Measurements from ENCODE around the gene LMBRD1. TPM values are rescaled to one million over a fixed set of nuclear protein-coding genes. Genes with fewer than 3 reads are reported as not detected.
"Not testable (repeated sequence)": the region's sequence is repeated elsewhere in the genome, so short reads cannot be mapped to it uniquely, and the experiment has no call there.

Gene LMBRD1
- total RNA-seq, 1 experiment from 2014 or later, result 16.4 TPM

DNA sequence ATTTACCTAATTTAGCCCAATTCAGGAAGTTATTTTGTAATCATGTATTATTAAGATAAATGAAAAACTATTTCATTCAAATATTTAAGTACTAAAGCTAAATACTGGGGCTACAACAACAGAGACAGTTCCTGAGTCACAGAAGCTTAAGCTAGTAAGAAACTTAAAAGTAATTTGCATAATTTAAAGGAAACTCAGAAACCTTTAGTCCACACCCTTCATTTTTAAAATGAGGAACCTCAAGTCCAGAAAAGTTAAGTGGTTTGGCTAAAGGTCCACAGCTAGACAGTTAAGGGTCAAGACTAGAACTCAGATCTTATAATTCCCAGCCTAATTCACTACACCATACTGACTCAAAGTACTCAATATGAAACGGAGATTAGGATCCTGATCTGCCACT is 7.2 kb downstream of the LMBRD1 start:
- Histone ChIP-seq H3K36me3 (no peaks in the 10 kb centered on the region), H3K9me3 (replicated peaks) (no peaks in the 10 kb centered on the region), H3K4me1 (replicated peaks) (no peaks in the 10 kb centered on the region), H3K27ac (no peak overlapping the region), H3K27me3 (replicated peaks) (no peaks in the 10 kb centered on the region), H3K4me3 (no peak overlapping the region)
- DNase-seq (ENCODE audit: low read depth in 1 of 2, low spot score in 2 of 2), result no peak

DNA sequence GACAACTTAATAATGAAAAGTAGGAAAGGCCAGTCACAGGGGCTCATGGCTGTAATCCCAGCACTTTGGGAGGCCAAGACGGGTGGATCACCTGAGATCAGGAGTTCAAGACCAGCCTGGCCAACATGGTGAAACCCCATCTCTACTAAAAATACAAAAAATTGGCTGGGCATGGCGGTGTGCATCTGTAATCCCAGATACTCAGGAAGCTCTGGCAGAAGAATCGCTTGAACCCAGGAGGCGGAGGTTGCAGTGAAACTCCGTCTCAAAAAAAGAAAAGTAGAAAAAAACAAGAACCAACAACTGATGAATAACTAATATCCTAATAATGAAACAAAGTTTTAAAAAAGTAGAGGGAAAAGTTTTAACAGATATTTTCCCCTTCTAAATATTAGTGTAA is 9.4 kb downstream of the LMBRD1 start:
- not testable (repeated sequence) for H3K27me3 ChIP-seq (replicated peaks); H3K9me3 ChIP-seq (replicated peaks); H3K4me3 ChIP-seq; DNase-seq (ENCODE audit: low read depth in 1 of 2, low spot score in 2 of 2); H3K36me3 ChIP-seq; H3K4me1 ChIP-seq (replicated peaks); H3K27ac ChIP-seq

DNA sequence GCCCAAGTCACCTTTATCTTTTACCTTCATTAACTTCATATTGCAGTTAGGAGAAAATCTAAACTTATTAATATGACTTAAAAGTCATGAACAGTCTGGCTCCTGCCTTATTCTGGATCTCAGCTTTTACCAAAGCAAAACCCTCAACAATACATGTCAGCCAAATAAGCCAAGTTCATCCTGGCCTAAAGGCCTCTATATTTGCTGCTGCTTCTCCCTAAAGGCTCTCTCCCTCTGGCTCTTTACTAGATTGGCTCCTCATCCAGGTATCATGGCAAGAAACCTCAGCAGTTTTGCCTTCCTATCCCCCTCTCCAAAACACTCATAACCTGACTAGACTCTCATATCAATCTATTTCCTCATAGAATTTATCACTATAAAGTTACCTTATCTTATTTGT is 11.1 kb downstream of the LMBRD1 start:
- H3K36me3 ChIP-seq, result no peaks in the 10 kb centered on the region
- no peaks in the 10 kb centered on the region for H3K27me3 ChIP-seq (replicated peaks)
- no peak for DNase-seq (ENCODE audit: low read depth in 1 of 2, low spot score in 2 of 2)
- H3K4me3 ChIP-seq, result no peak overlapping the region
- no peaks in the 10 kb centered on the region for H3K9me3 ChIP-seq (replicated peaks)
- no peaks in the 10 kb centered on the region for H3K4me1 ChIP-seq (replicated peaks)
- no peak overlapping the region for H3K27ac ChIP-seq

DNA sequence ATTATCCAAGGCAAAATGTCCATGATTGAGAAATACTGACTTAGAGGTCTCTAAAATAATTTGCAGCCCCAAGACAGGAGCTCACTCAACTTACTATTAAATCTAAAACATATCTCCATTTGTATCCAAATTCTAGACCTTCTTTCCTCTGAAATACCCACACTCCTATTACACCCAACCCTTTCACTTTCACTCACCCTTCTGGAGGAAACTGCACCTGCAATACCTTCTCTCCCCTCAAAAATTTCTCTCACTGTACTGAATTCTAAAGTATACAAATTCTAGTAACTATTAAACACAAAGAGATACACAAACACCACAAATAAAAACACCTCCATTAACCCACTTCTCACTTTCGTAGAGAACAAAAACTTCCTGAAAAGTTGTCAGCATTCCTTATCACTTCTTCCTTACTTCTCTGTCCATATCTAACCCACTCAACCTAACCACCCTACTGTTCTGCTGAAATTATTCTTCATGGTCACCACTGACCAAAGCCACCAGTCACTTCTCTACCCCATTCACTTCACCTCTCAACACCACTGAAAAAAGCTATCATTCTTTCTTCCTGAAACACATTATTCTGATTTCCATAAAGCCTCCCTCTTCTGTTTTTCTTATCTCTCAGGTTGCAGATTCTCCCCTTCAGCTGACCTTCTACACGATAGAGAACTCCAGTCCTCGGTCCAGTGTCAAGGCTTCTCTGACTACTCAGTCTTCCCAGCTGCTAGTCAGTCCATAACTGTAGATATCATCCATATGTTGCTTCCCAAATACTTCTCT is 12.0 kb downstream of the LMBRD1 start:
- Histone ChIP-seq H3K4me1 (replicated peaks) (no peaks in the 10 kb centered on the region), H3K27ac (no peak overlapping the region), H3K4me3 (no peak overlapping the region), H3K36me3 (no peaks in the 10 kb centered on the region), H3K9me3 (replicated peaks) (no peaks in the 10 kb centered on the region), H3K27me3 (replicated peaks) (no peaks in the 10 kb centered on the region)
- no peak for DNase-seq (ENCODE audit: low read depth in 1 of 2, low spot score in 2 of 2)

DNA sequence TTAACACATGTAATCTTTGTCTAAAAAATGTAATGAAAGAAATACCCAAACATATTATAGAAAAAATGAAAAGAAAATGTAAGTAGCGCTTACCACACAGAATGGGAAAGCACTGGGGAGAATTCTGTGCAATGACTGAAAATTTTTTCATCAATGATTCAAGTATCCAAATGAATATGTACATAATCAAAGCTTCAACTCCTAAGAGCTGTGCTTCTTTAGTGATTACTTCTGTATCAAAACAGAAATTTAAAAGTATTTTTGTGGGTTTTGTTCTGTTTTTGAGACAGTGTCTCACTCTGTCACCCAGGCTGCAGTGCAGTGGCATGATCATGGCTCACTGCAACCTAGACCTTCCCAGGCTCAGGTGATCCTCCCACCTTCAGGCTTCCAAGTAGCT is 13.7 kb downstream of the LMBRD1 start:
- Histone ChIP-seq H3K4me1 (replicated peaks) (no peaks in the 10 kb centered on the region), H3K9me3 (replicated peaks) (no peaks in the 10 kb centered on the region), H3K36me3 (no peaks in the 10 kb centered on the region), H3K4me3 (no peak overlapping the region), H3K27ac (no peak overlapping the region), H3K27me3 (replicated peaks) (no peaks in the 10 kb centered on the region)
- no peak for DNase-seq (ENCODE audit: low read depth in 1 of 2, low spot score in 2 of 2)

DNA sequence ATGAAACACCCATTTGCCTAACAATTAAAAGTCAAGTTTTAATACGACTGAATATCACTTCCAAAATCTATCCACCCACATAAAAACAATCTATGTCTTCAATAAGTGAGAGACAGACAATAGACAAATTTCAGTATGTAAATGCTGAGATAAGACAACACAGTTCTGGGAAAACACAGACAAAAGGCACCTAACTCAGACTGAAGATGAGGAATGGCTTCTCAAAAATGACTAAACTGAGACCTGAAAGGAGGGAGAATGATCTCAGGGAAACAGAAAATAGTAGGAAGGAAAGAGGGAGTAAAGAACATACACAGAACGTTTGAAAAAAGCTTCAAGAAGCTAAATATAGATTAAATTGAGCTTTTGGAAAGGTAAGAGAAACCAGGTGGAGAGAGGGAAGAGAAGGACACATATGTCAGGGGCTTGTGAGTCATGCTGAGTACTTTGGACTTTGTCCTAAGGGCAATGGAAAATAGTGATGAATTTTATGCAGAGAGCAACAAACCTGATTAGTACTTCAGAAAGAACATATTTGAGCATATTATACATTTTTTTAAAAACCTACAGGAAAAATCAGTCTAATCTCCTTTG is 16.1 kb downstream of the LMBRD1 start:
- no peaks in the 10 kb centered on the region for H3K4me1 ChIP-seq (replicated peaks)
- no peak overlapping the region for H3K4me3 ChIP-seq
- no peaks in the 10 kb centered on the region for H3K36me3 ChIP-seq
- no peaks in the 10 kb centered on the region for H3K27me3 ChIP-seq (replicated peaks)
- DNase-seq (ENCODE audit: low read depth in 1 of 2, low spot score in 2 of 2), result no peak
- H3K9me3 ChIP-seq (replicated peaks), result no peaks in the 10 kb centered on the region
- H3K27ac ChIP-seq, result no peak overlapping the region

DNA sequence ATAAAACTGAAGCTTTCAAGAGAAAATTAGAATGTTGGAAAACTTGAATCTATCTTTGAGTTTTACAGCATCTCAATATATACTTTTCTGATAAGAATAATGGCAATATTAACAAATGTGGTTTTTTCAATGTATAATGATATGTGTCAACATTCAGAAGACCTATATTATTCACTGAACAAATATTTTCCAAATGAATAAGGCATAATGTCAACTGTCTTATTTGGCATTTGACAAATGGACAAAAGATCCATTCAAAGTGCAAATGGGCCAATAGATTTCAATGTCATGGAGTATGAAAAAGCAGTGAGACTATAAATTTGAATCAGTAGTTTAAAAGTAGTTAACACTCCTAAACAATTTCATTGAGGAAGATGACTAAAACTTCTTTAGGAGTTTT is 20.9 kb downstream of the LMBRD1 start:
- Histone ChIP-seq H3K27me3 (replicated peaks) (no peaks in the 10 kb centered on the region), H3K4me3 (no peak overlapping the region), H3K27ac (no peak overlapping the region), H3K36me3 (no peaks in the 10 kb centered on the region), H3K4me1 (replicated peaks) (no peaks in the 10 kb centered on the region), H3K9me3 (replicated peaks) (no peaks in the 10 kb centered on the region)
- DNase-seq (ENCODE audit: low read depth in 1 of 2, low spot score in 2 of 2), result no peak

DNA sequence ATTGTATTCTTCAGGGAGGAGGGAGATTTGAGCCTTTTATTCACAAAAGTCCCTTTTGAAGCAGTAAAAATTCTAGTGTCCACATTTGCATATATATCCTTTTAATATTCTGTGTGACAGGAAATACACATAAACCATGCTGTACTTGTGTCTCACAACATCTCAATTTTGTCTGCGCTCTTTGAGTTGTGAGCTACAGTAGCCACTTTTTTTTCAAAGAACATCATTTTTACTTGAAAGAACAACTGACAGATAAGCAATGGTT is 21.3 kb downstream of the LMBRD1 start:
- H3K27me3 ChIP-seq (replicated peaks), result no peaks in the 10 kb centered on the region
- H3K4me3 ChIP-seq, result no peak overlapping the region
- no peak for DNase-seq (ENCODE audit: low read depth in 1 of 2, low spot score in 2 of 2)
- H3K9me3 ChIP-seq (replicated peaks), result no peaks in the 10 kb centered on the region
- no peaks in the 10 kb centered on the region for H3K4me1 ChIP-seq (replicated peaks)
- H3K36me3 ChIP-seq, result no peaks in the 10 kb centered on the region
- no peak overlapping the region for H3K27ac ChIP-seq

DNA sequence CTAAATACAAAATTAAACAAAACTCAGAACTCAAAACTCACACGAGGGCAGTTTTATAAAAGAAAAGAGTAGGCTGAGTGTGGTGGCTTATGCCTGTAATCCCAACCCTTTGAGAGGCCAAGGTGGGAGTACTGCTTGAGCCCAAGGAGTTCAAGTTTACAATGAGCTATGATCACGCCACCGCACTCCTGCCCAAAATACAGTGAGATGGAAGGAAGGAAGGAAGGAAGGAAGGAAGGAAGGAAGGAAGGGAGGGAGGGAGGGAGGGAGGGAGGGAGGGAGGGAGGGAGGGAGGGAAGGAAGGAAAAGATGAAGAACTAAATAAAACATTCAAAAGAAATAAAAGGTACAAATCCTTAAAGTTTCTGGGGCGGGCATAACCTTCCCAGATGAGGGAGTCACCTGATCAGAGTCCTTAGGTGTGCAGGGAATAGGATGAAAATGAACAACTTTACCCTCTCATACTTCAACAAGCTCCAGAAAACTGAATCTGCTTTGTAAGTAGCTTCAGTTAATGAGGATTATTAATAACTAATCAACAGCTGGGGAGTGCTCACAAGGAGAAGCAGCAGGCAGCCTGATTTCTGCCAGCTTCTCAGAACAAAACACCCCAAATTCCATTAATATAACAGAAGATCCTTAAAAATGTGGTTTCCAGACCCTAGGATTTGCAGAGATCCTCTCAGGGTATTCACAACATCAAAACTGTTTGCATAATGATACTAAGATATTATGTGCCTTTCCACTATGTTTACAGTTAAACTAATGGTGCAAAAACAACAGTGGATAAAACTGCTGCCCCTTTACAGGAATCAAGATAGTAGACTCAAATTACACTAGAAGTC is 21.8 kb downstream of the LMBRD1 start:
- H3K27me3 ChIP-seq (replicated peaks), result no peaks in the 10 kb centered on the region
- H3K9me3 ChIP-seq (replicated peaks), result no peaks in the 10 kb centered on the region
- H3K4me3 ChIP-seq, result no peak overlapping the region
- no peak for DNase-seq (ENCODE audit: low read depth in 1 of 2, low spot score in 2 of 2)
- H3K36me3 ChIP-seq, result no peaks in the 10 kb centered on the region
- H3K4me1 ChIP-seq (replicated peaks), result no peaks in the 10 kb centered on the region
- H3K27ac ChIP-seq, result no peak overlapping the region

DNA sequence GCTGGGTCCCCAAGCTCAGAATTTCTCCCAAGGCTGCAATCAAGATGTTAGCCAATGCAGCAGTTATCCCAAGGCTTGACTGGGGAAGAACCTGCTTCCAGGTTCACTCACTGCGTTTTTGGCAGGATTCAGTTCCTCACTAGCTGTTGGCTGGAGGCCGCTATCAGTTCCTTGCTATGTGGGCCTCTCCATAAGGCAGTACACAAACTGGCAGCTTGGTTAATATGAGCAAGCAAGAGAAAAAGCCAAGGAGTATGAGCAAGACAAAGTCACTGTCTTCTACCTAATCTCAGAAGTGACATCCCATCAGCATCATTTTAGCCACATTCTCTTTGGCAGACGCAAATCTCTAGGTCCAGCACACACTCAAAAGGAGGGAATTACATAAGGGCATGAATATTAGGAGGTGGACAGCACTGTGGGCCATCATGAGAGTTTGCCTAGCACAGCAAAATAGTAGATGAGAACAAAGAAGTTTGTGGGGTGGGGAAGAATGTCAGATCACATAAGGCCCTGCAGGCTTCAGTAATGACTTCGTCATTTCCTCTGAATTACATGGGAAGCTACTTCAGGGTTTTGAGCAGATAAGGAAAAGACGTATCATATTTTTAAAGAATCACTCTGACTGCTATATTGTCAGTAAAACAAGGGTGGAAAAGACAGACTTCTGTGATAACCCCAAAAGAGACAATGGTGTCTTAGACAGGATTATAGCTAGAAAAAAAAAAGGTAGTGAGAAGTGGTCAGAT is 25.5 kb downstream of the LMBRD1 start:
- no peak overlapping the region for H3K4me3 ChIP-seq

DNA sequence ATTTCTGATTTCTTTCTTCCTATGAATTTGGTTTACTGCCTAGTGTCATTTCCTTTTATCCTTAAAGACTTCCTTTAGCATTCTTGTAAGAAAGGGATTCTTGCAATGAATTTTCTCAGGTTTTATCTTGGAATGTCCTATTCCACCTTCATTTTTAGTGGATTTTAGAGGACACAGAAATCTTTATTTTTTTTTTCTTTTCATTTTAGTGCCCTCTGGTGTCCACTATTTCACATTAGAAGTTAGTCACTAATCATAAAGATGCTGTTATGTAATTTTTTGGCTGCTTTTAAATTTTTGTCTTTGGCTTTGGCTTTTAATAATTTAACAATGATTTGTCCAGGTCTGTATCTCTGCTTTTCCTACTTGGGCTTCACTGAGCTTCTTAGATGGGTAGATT is 28.1 kb downstream of the LMBRD1 start:
- no peak overlapping the region for H3K4me3 ChIP-seq
- no peaks in the 10 kb centered on the region for H3K27me3 ChIP-seq (replicated peaks)
- H3K27ac ChIP-seq, result no peak overlapping the region
- H3K36me3 ChIP-seq, result no peaks in the 10 kb centered on the region
- no peaks in the 10 kb centered on the region for H3K9me3 ChIP-seq (replicated peaks)
- DNase-seq (ENCODE audit: low read depth in 1 of 2, low spot score in 2 of 2), result no peak
- no peaks in the 10 kb centered on the region for H3K4me1 ChIP-seq (replicated peaks)

More for the DNA sequence above, 25.5 kb downstream of the LMBRD1 start:
- DNase-seq (ENCODE audit: low read depth in 1 of 2, low spot score in 2 of 2), result no peak
- Histone ChIP-seq H3K9me3 (replicated peaks) (no peaks in the 10 kb centered on the region), H3K4me1 (replicated peaks) (no peaks in the 10 kb centered on the region), H3K27ac (no peak overlapping the region), H3K27me3 (replicated peaks) (no peaks in the 10 kb centered on the region), H3K36me3 (no peaks in the 10 kb centered on the region)

DNA sequence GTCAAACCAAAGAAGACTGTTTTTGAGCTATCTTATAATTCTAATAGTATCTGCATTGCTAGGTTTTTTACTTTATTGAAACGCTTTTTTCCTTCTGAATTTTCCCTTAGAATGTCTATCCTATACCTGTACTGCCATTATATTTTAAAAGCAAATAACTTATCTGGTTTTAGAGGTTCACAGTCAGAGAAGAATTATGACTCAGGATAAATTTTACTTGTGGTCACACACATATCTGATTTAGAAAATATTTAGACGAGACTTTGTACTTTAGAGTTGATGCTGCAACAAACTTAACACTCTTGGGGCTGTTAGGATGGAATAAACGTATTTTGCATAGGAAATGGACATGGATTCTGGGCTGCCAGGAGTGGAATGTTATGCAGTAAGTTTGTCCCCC is 33.0 kb downstream of the LMBRD1 start:
- Histone ChIP-seq H3K36me3 (no peaks in the 10 kb centered on the region), H3K27me3 (replicated peaks) (no peaks in the 10 kb centered on the region), H3K4me1 (replicated peaks) (no peaks in the 10 kb centered on the region), H3K4me3 (no peak overlapping the region), H3K9me3 (replicated peaks) (no peaks in the 10 kb centered on the region), H3K27ac (no peak overlapping the region)
- no peak for DNase-seq (ENCODE audit: low read depth in 1 of 2, low spot score in 2 of 2)

DNA sequence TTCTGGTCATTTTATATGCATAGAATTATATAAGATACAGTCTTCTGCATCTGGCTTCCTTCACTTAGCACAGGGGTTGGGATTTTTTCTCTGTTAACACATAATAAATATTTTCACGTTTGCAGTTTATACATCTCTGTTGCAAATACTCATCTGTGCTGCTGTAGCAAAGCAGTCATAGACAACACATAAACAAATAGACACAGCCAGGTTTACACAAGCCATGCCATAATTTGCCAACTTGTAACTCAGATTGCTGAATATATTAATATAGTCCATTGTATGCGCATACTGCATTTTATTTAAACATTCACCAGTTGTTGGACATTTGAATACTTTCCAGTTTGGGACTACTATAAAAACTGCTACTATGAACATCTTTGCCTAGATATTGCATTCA is 35.0 kb downstream of the LMBRD1 start:
- Histone ChIP-seq H3K27me3 (replicated peaks) (no peaks in the 10 kb centered on the region), H3K4me1 (replicated peaks) (no peaks in the 10 kb centered on the region), H3K4me3 (no peak overlapping the region), H3K36me3 (no peaks in the 10 kb centered on the region), H3K9me3 (replicated peaks) (no peaks in the 10 kb centered on the region), H3K27ac (no peak overlapping the region)
- DNase-seq (ENCODE audit: low read depth in 1 of 2, low spot score in 2 of 2), result no peak

DNA sequence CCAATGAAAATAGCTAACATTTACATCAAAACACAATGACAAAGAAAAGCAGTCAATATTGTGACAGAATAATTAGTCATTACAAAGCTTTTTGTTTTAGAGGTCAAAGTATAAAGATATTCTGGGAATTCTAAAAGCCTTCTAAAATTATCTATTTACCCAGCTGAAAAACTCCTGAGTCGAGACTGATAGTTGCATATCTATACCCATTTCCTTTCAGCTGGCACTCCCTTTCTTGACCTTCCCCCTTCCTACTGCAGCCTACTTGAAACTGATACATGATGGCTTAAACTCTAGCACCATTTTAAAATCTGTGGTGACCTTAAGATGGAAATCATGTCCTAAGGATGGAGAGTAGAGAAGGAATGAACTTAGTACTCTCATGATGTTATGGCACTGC is 38.6 kb downstream of the LMBRD1 start:
- no peak for DNase-seq (ENCODE audit: low read depth in 1 of 2, low spot score in 2 of 2)
- H3K36me3 ChIP-seq, result no peaks in the 10 kb centered on the region
- H3K4me3 ChIP-seq, result no peak overlapping the region
- H3K4me1 ChIP-seq (replicated peaks), result no peaks in the 10 kb centered on the region
- no peaks in the 10 kb centered on the region for H3K27me3 ChIP-seq (replicated peaks)
- H3K27ac ChIP-seq, result no peak overlapping the region
- H3K9me3 ChIP-seq (replicated peaks), result no peaks in the 10 kb centered on the region

Data from SJSA1 (cell line).